K562 (cell line): ENCODE results near the gene SCGB1D4. TPM values are rescaled to one million over a fixed set of nuclear protein-coding genes. Genes with fewer than 3 reads are reported as not detected.

ENCODE experiments used
- polyA plus RNA-seq, 8 experiments: library from polyadenylated mRNA; depleted of rRNA in 4 of 8; stranded (reverse) in 5 of 8; unstranded in 3 of 8; fragments of >200 nt; fragmentation: Nextera tagmentation in 2 of 8; fragmentation: Illumina TruSeq in 1 of 8; extraction: Ambion mirVana in 2 of 8; extraction: Trizol in 1 of 8; gene quantifications; 2 replicates each; pipeline versions ENCODE4 v1.2.1 to v1.2.3, GENCODE V29; 2011 to 2014; ENCODE audit warnings: inconsistent platforms in 1 of 8, missing spikeins in 1 of 8
- total RNA-seq, 7 experiments: library from RNA; depleted of rRNA in 6 of 7; stranded (reverse); fragments of >200 nt in 6 of 7; fragmentation: Illumina TruSeq in 2 of 7; extraction: Trizol in 2 of 7; gene quantifications; 2 replicates each; pipeline versions ENCODE4 v1.2.1 to v1.2.3, GENCODE V29; 2011 to 2021; ENCODE audit warnings: low replicate concordance in 1 of 7

Gene SCGB1D4
- total and polyA plus RNA-seq, 9 of the 15 experiments (the other 6 are each of a cell fraction or from before 2014, with no cell fraction given) = not detected

Other genes with a start within 250 kb of the SCGB1D4 start
Only the 7 nearest of the 8 such genes appear.
- 51.4 and 59.4 TPM in 2 replicates for gene INCENP, start 175.1 kb downstream of the SCGB1D4 start, total RNA-seq (2014; rRNA removed)
- 25.0 and 35.2 TPM in 2 replicates for gene INCENP, start 175.1 kb downstream of the SCGB1D4 start, total RNA-seq (2014; rRNA removed; fragmentation: Illumina TruSeq; extraction: Trizol)
- gene INCENP, start 175.1 kb downstream of the SCGB1D4 start, total RNA-seq (2015; rRNA removed; fragmentation: Illumina TruSeq; extraction: Trizol) = 28.2 and 29.9 TPM in 2 replicates
- gene INCENP, start 175.1 kb downstream of the SCGB1D4 start, total RNA-seq (2021) = 78.1 and 97.9 TPM in 2 replicates
- 25.2 and 37.0 TPM in 2 replicates for gene INCENP, start 175.1 kb downstream of the SCGB1D4 start, polyA plus RNA-seq (2011; rRNA removed)
- 40.9 and 52.0 TPM in 2 replicates for gene INCENP, start 175.1 kb downstream of the SCGB1D4 start, polyA plus RNA-seq (2014; fragmentation: Illumina TruSeq; extraction: Trizol)
- gene INCENP, start 175.1 kb downstream of the SCGB1D4 start, polyA plus RNA-seq (2014; fragmentation: Nextera tagmentation; extraction: Ambion mirVana) = 1 to 10 TPM; 1.1 to 3.3 TPM
- gene INCENP, start 175.1 kb downstream of the SCGB1D4 start, polyA plus RNA-seq (2014; rRNA removed) = 41.9 and 46.4 TPM in 2 replicates
- not detected in 2 replicates for gene SCGB1D1, start 108.9 kb downstream of the SCGB1D4 start, total RNA-seq (2014; rRNA removed)
- not detected in 2 replicates for gene SCGB1D1, start 108.9 kb downstream of the SCGB1D4 start, total RNA-seq (2014; rRNA removed; fragmentation: Illumina TruSeq; extraction: Trizol)
- not detected in 2 replicates for gene SCGB1D1, start 108.9 kb downstream of the SCGB1D4 start, total RNA-seq (2015; rRNA removed; fragmentation: Illumina TruSeq; extraction: Trizol)
- gene SCGB1D1, start 108.9 kb downstream of the SCGB1D4 start, total RNA-seq (2021) = not detected in 2 replicates
- not detected in 2 replicates for gene SCGB1D1, start 108.9 kb downstream of the SCGB1D4 start, polyA plus RNA-seq (2011; rRNA removed)
- gene SCGB1D1, start 108.9 kb downstream of the SCGB1D4 start, polyA plus RNA-seq (2014; fragmentation: Illumina TruSeq; extraction: Trizol) = not detected in 2 replicates
- not detected for gene SCGB1D1, start 108.9 kb downstream of the SCGB1D4 start, polyA plus RNA-seq (2014; fragmentation: Nextera tagmentation; extraction: Ambion mirVana)
- not detected in 2 replicates for gene SCGB1D1, start 108.9 kb downstream of the SCGB1D4 start, polyA plus RNA-seq (2014; rRNA removed)
- gene SCGB2A1, start 90.4 kb downstream of the SCGB1D4 start, total RNA-seq (2014; rRNA removed) = not detected in 2 replicates
- not detected in 2 replicates for gene SCGB2A1, start 90.4 kb downstream of the SCGB1D4 start, total RNA-seq (2014; rRNA removed; fragmentation: Illumina TruSeq; extraction: Trizol)
- gene SCGB2A1, start 90.4 kb downstream of the SCGB1D4 start, total RNA-seq (2015; rRNA removed; fragmentation: Illumina TruSeq; extraction: Trizol) = not detected in 2 replicates
- not detected in 2 replicates for gene SCGB2A1, start 90.4 kb downstream of the SCGB1D4 start, total RNA-seq (2021)
- gene SCGB2A1, start 90.4 kb downstream of the SCGB1D4 start, polyA plus RNA-seq (2011; rRNA removed) = not detected in 2 replicates
- gene SCGB2A1, start 90.4 kb downstream of the SCGB1D4 start, polyA plus RNA-seq (2014; fragmentation: Illumina TruSeq; extraction: Trizol) = not detected in 2 replicates
- gene SCGB2A1, start 90.4 kb downstream of the SCGB1D4 start, polyA plus RNA-seq (2014; fragmentation: Nextera tagmentation; extraction: Ambion mirVana) = not detected
- not detected in 2 replicates for gene SCGB2A1, start 90.4 kb downstream of the SCGB1D4 start, polyA plus RNA-seq (2014; rRNA removed)
- gene SCGB1D2, start 56.8 kb downstream of the SCGB1D4 start, total RNA-seq (2014; rRNA removed) = not detected in 2 replicates
- gene SCGB1D2, start 56.8 kb downstream of the SCGB1D4 start, total RNA-seq (2014; rRNA removed; fragmentation: Illumina TruSeq; extraction: Trizol) = not detected in 2 replicates
- gene SCGB1D2, start 56.8 kb downstream of the SCGB1D4 start, total RNA-seq (2015; rRNA removed; fragmentation: Illumina TruSeq; extraction: Trizol) = not detected in 2 replicates
- not detected in 2 replicates for gene SCGB1D2, start 56.8 kb downstream of the SCGB1D4 start, total RNA-seq (2021)
- gene SCGB1D2, start 56.8 kb downstream of the SCGB1D4 start, polyA plus RNA-seq (2011; rRNA removed) = not detected in 2 replicates
- not detected in 2 replicates for gene SCGB1D2, start 56.8 kb downstream of the SCGB1D4 start, polyA plus RNA-seq (2014; fragmentation: Illumina TruSeq; extraction: Trizol)
- gene SCGB1D2, start 56.8 kb downstream of the SCGB1D4 start, polyA plus RNA-seq (2014; fragmentation: Nextera tagmentation; extraction: Ambion mirVana) = not detected
- not detected in 2 replicates for gene SCGB1D2, start 56.8 kb downstream of the SCGB1D4 start, polyA plus RNA-seq (2014; rRNA removed)
- not detected in 2 replicates for gene SCGB2A2, start 28.9 kb downstream of the SCGB1D4 start, total RNA-seq (2014; rRNA removed)
- gene SCGB2A2, start 28.9 kb downstream of the SCGB1D4 start, total RNA-seq (2014; rRNA removed; fragmentation: Illumina TruSeq; extraction: Trizol) = not detected in 2 replicates
- not detected in 2 replicates for gene SCGB2A2, start 28.9 kb downstream of the SCGB1D4 start, total RNA-seq (2015; rRNA removed; fragmentation: Illumina TruSeq; extraction: Trizol)
- not detected in 2 replicates for gene SCGB2A2, start 28.9 kb downstream of the SCGB1D4 start, total RNA-seq (2021)
- gene SCGB2A2, start 28.9 kb downstream of the SCGB1D4 start, polyA plus RNA-seq (2011; rRNA removed) = not detected in 2 replicates
- gene SCGB2A2, start 28.9 kb downstream of the SCGB1D4 start, polyA plus RNA-seq (2014; fragmentation: Illumina TruSeq; extraction: Trizol) = not detected in 2 replicates
- gene SCGB2A2, start 28.9 kb downstream of the SCGB1D4 start, polyA plus RNA-seq (2014; fragmentation: Nextera tagmentation; extraction: Ambion mirVana) = not detected
- gene SCGB2A2, start 28.9 kb downstream of the SCGB1D4 start, polyA plus RNA-seq (2014; rRNA removed) = not detected in 2 replicates
- gene ASRGL1, start 38.4 kb upstream of the SCGB1D4 start, total RNA-seq (2014; rRNA removed) = 18.0 and 23.0 TPM in 2 replicates
- 10.7 and 11.2 TPM in 2 replicates for gene ASRGL1, start 38.4 kb upstream of the SCGB1D4 start, total RNA-seq (2014; rRNA removed; fragmentation: Illumina TruSeq; extraction: Trizol)
- 9.2 and 9.8 TPM in 2 replicates for gene ASRGL1, start 38.4 kb upstream of the SCGB1D4 start, total RNA-seq (2015; rRNA removed; fragmentation: Illumina TruSeq; extraction: Trizol)
- gene ASRGL1, start 38.4 kb upstream of the SCGB1D4 start, total RNA-seq (2021) = 15.9 and 18.3 TPM in 2 replicates
- 10.9 and 17.4 TPM in 2 replicates for gene ASRGL1, start 38.4 kb upstream of the SCGB1D4 start, polyA plus RNA-seq (2011; rRNA removed)
- 8.7 and 9.9 TPM in 2 replicates for gene ASRGL1, start 38.4 kb upstream of the SCGB1D4 start, polyA plus RNA-seq (2014; fragmentation: Illumina TruSeq; extraction: Trizol)
- gene ASRGL1, start 38.4 kb upstream of the SCGB1D4 start, polyA plus RNA-seq (2014; fragmentation: Nextera tagmentation; extraction: Ambion mirVana) = 1 to 10 TPM; 3.1 to 4.3 TPM
- 13.0 and 14.4 TPM in 2 replicates for gene ASRGL1, start 38.4 kb upstream of the SCGB1D4 start, polyA plus RNA-seq (2014; rRNA removed)
- not detected in 2 replicates for gene SCGB1A1, start 120.0 kb upstream of the SCGB1D4 start, total RNA-seq (2014; rRNA removed)
- not detected in 2 replicates for gene SCGB1A1, start 120.0 kb upstream of the SCGB1D4 start, total RNA-seq (2014; rRNA removed; fragmentation: Illumina TruSeq; extraction: Trizol)
- gene SCGB1A1, start 120.0 kb upstream of the SCGB1D4 start, total RNA-seq (2015; rRNA removed; fragmentation: Illumina TruSeq; extraction: Trizol) = not detected in 2 replicates
- 0.55 and 1.1 TPM in 2 replicates for gene SCGB1A1, start 120.0 kb upstream of the SCGB1D4 start, total RNA-seq (2021)
- not detected in 2 replicates for gene SCGB1A1, start 120.0 kb upstream of the SCGB1D4 start, polyA plus RNA-seq (2011; rRNA removed)
- gene SCGB1A1, start 120.0 kb upstream of the SCGB1D4 start, polyA plus RNA-seq (2014; fragmentation: Illumina TruSeq; extraction: Trizol) = not detected in 2 replicates
- not detected for gene SCGB1A1, start 120.0 kb upstream of the SCGB1D4 start, polyA plus RNA-seq (2014; fragmentation: Nextera tagmentation; extraction: Ambion mirVana)
- not detected in 2 replicates for gene SCGB1A1, start 120.0 kb upstream of the SCGB1D4 start, polyA plus RNA-seq (2014; rRNA removed)